ENCODE measurements around the gene FGA. TPM values are rescaled to one million over a fixed set of nuclear protein-coding genes. Genes with fewer than 3 reads are reported as not detected.
"Not testable (repeated sequence)": the region's sequence is repeated elsewhere in the genome, so short reads cannot be mapped to it uniquely, and the experiment has no call there.

Gene FGA
- total RNA-seq, 1 donor, result not detected

DNA sequence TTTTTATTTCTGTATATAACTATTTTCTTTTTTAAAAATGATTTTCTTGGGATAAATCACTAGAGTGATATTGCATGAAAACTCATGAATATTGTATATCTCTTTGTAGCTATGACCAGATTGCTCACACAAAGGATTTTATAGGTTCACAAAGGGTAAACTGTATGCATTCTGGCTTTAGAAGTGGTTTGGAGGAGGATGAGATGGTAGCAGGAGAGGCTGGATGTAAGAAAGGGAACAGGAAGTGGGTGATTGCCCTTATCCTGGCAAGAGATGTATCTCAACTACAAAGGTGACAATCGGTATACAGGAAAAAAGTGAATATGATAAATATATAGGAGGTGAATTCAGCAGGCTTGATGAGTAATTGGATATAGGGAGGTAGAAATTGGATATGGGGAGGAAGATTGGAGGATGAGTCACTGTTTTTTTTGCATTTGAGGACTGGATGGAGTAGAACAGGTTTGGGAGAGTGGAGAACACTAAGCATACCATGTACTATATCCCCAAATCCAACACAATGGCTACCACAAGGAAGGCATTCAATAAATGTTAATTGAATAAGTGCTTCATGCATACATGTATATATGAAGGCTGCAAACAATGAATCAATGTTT lies 12.0 kb upstream of the FGA start:
- H3K4me3 ChIP-seq (ENCODE audit: low read depth, low read length), result no peak overlapping the region
- DNase-seq (ENCODE audit: low read depth), result no peak
- TF ChIP-seq, protein P1, sequence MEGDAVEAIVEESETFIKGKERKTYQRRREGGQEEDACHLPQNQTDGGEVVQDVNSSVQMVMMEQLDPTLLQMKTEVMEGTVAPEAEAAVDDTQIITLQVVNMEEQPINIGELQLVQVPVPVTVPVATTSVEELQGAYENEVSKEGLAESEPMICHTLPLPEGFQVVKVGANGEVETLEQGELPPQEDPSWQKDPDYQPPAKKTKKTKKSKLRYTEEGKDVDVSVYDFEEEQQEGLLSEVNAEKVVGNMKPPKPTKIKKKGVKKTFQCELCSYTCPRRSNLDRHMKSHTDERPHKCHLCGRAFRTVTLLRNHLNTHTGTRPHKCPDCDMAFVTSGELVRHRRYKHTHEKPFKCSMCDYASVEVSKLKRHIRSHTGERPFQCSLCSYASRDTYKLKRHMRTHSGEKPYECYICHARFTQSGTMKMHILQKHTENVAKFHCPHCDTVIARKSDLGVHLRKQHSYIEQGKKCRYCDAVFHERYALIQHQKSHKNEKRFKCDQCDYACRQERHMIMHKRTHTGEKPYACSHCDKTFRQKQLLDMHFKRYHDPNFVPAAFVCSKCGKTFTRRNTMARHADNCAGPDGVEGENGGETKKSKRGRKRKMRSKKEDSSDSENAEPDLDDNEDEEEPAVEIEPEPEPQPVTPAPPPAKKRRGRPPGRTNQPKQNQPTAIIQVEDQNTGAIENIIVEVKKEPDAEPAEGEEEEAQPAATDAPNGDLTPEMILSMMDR (IDR thresholded peaks at IDR 0.05; ENCODE audit: insufficient read depth, low read depth, low read length), result no peak

DNA sequence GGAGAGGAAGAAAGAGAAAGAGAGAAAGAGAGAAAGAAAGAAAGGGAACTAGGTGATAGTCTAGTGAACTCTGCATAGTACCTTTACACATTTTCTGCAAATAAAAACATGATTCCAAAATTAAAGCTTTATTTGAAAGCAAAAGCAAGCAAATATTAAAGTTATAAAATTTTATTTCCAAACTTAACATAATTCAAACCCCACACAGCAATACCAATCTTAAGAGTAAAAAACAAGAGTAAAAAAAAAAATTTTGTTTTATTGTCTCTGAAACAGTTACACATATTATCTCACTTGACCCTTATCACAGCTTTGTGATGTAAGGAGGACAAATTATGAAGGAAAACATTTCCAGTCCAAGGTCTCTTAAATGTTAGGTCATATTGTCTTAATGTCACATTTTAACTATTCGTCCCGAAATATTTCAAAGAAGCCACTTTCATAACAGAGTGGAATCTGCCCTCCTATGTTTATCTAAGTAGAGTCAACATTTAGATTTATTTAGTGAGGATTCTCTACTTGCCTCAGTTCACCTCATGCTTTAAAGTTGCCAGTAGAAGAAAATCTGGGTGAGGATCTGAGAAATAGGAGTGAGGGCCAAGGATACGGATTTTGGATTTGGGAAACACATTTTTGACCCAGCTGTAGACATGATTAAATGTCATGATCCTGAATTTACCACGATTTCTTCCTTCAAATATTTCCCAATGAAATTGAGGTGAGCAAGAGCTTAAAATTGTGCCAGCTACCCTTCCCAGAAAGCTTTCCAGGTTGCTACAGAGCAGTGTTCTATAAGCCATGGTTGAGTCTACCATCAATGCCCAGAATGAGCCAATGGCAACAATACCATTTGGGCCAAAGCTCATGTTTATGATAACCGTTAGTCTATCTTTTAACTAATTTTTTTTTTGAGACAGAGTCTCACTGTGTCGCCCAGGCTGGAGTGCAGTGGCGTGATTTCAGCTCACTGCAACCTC lies 7.5 kb upstream of the FGA start:
- no peak overlapping the region for H3K4me3 ChIP-seq (ENCODE audit: low read depth, low read length)
- TF ChIP-seq, protein P1 (IDR thresholded peaks at IDR 0.05; ENCODE audit: insufficient read depth, low read depth, low read length), result no peak
- DNase-seq (ENCODE audit: low read depth), result no peak

DNA sequence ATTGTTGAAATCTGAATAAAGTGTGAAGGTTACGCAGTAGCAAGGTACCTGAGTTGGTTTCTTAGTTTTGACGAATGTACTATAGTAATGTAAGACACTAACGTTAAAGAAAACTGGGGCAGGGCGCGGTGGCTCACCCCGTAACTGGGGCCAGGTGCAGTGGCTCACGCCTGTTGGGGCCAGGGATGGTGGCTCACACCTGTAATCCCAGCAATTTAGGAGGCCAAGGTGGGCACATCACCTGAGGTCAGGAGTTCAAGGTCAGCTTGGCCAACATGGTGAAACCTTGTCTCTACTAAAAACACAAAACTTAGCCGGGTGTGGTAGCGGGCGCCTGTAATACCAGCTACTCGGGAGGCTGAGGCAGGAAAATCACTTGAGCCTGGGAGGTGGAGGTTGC lies 6.7 kb upstream of the FGA start:
- not testable (repeated sequence) for DNase-seq (ENCODE audit: low read depth); H3K4me3 ChIP-seq (ENCODE audit: low read depth, low read length)

DNA sequence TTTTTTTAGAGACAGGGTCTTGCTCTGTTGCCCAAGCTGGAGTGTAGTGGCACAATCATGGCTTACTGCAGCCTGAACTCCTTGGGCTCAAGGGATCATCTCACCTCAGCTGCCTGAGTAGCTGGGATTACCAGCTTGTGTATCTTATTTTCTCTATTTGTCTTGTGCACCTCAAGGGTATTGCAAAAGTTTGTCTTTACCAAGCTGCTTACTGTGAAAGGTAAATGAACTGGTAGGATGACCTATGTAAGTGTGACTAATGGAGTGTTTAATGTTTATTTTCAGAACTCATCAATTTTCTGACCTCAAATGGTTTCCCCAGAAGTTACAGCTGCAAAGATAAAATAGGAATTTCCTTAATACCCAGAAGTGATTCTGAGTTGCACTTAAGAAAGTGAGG lies 5.3 kb upstream of the FGA start:
- no peak overlapping the region for H3K4me3 ChIP-seq (ENCODE audit: low read depth, low read length)

DNA sequence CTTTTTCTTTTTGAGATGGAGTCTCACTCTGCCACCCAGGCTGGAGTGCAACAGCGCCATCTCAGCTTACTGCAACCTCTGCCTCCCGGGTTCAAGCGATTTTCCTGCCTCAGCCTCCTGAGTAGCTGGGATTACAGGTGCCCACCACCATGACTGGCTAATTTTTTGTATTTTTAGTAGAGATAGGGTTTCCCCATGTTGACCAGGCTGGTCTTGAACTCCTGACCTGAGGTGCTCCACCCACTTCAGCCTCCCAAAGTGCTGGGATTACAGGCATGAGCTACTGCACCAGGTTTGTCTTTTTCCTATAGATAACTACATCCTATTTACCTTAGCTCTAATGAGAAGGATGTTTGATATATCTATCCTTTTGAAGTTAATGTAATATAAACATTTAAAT lies 3.8 kb upstream of the FGA start:
- DNase-seq (ENCODE audit: low read depth); H3K4me3 ChIP-seq (ENCODE audit: low read depth, low read length): not testable (repeated sequence)

More for the DNA sequence above, 5.3 kb upstream of the FGA start:
- peak; percentile 44 for DNase-seq (ENCODE audit: low read depth)
- TF ChIP-seq, protein P1 (IDR thresholded peaks at IDR 0.05; ENCODE audit: insufficient read depth, low read depth, low read length), result no peak

DNA sequence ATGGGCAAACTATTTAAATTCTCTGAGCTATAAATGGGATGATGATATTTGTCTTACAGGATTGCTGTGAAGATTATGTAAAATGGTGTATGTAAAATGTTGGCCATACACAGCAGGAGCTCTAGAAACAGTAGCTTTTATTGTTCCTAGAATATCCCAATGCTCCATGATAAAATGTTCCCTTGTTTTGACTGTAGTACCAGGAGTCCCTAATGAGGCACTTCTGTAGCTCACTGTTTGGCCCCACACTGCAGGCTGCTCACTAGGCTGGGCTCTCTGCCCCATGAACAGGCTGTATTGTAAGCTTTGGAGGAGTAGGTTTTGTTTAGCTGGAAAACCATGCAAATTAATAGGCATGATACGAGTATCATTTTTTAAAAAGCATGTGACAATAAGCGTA lies 3.3 kb upstream of the FGA start:
- no peak overlapping the region for H3K4me3 ChIP-seq (ENCODE audit: low read depth, low read length)
- TF ChIP-seq, protein P1 (IDR thresholded peaks at IDR 0.05; ENCODE audit: insufficient read depth, low read depth, low read length), result no peak
- DNase-seq (ENCODE audit: low read depth), result no peak

DNA sequence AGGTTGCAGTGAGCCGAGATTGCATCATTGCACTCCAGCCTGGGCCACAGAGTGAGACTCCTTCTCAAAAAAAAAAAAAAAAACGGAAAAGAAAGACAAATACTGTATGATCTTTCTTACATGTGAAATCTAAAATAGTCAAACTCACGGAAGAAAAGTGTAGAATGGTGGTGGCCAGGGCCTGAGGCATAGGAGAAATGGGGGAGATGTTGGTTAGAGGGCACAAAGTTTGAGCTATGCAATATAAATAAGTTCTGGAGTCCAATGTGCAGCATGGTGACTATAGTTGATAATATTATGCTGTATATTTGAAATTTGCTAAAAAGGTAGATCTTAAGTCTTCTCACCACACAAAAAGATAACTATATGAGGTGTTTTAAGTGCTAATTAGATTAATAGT lies 1.3 kb upstream of the FGA start:
- TF ChIP-seq, protein P1 (IDR thresholded peaks at IDR 0.05; ENCODE audit: insufficient read depth, low read depth, low read length), result no peak
- no peak overlapping the region for H3K4me3 ChIP-seq (ENCODE audit: low read depth, low read length)
- no peak for DNase-seq (ENCODE audit: low read depth)
